Astrocyte (in vitro differentiated cells and primary cell): ENCODE measurements around the gene WNK4. TPM values are rescaled to one million over a fixed set of nuclear protein-coding genes. Genes with fewer than 3 reads are reported as not detected.
A peak's percentile ranks its signal among the peaks of the same experiment; 100 is the strongest.

Experiments
- DNase-seq: peaks from one replicate; pipeline ENCODE4 v3.0.0-alpha.2; 2010; ENCODE audit warnings: low read depth
- FAIRE-seq: peaks from 2 replicates; lab custom pipeline; 2011; peaks lifted over from hg19 to GRCh38; lab: Jason Lieb, UNC
- H2AFZ ChIP-seq: 2 replicates; pipeline ENCODE4 v1.6.0; 2012; ENCODE audit warnings: low read depth, low read length, inconsistent platforms
- H3K27ac ChIP-seq: 2 replicates; pipeline ENCODE4 v1.5.1; 2011; ENCODE audit warnings: low read depth, low read length, inconsistent platforms
- H3K27me3 ChIP-seq: 2 replicates; pipeline ENCODE4 v1.6.0; 2011; ENCODE audit warnings: low read length, inconsistent platforms; ENCODE audit not compliant: insufficient read depth
- H3K36me3 ChIP-seq: 2 replicates; pipeline ENCODE4 v1.5.1; 2011; ENCODE audit warnings: low read length, inconsistent platforms; ENCODE audit not compliant: insufficient read depth
- H3K4me1 ChIP-seq: 2 replicates; pipeline ENCODE4 v1.5.1; 2011; ENCODE audit warnings: low read length, inconsistent platforms; ENCODE audit not compliant: insufficient read depth
- H3K4me2 ChIP-seq: 2 replicates; pipeline ENCODE4 v1.6.0; 2012; ENCODE audit warnings: low read length, inconsistent platforms
- H3K4me3 ChIP-seq: 2 replicates; pipeline ENCODE4 v1.5.1; 2011; ENCODE audit warnings: low read depth, mild to moderate bottlenecking, low read length, inconsistent platforms; ENCODE audit not compliant: insufficient read depth
- H3K79me2 ChIP-seq: 2 replicates; pipeline ENCODE4 v1.6.0; 2012; ENCODE audit warnings: mild to moderate bottlenecking, low read length, inconsistent platforms; ENCODE audit not compliant: insufficient read depth
- H3K9ac ChIP-seq: 2 replicates; pipeline ENCODE4 v1.6.0; 2012; ENCODE audit warnings: mild to moderate bottlenecking, low read length, inconsistent platforms
- H3K9me3 ChIP-seq: 2 replicates; pipeline ENCODE4 v1.5.1; 2012; ENCODE audit warnings: low read depth, mild to moderate bottlenecking, low read length, inconsistent platforms; ENCODE audit not compliant: insufficient read depth
- H4K20me1 ChIP-seq: 2 replicates; pipeline ENCODE4 v1.6.0; 2012; ENCODE audit warnings: low read length, inconsistent platforms; ENCODE audit not compliant: insufficient read depth
- H3K27ac Mint-ChIP-seq: one replicate; pipeline ENCODE4 v1.8.0; 2021; ENCODE audit warnings: mild to moderate bottlenecking, mixed read lengths; ENCODE audit not compliant: unreplicated experiment
- H3K27me3 Mint-ChIP-seq: one replicate; pipeline ENCODE4 v1.8.0; 2021; ENCODE audit warnings: low read depth, mixed read lengths; ENCODE audit not compliant: unreplicated experiment
- H3K36me3 Mint-ChIP-seq: one replicate; pipeline ENCODE4 v1.8.0; 2021; ENCODE audit warnings: low read depth, mixed read lengths; ENCODE audit not compliant: unreplicated experiment
- H3K4me1 Mint-ChIP-seq: one replicate; pipeline ENCODE4 v1.8.0; 2021; ENCODE audit warnings: low read depth, mixed read lengths; ENCODE audit not compliant: unreplicated experiment
- H3K4me3 Mint-ChIP-seq: one replicate; pipeline ENCODE4 v1.8.0; 2021; ENCODE audit warnings: mild to moderate bottlenecking, moderate library complexity, mixed read lengths; ENCODE audit not compliant: unreplicated experiment
- H3K9me3 Mint-ChIP-seq: one replicate; pipeline ENCODE4 v1.8.0; 2021; ENCODE audit warnings: mild to moderate bottlenecking, mixed read lengths; ENCODE audit not compliant: unreplicated experiment
- CTCF ChIP-seq: IDR thresholded peaks from 2 replicates; pipeline ENCODE4 v1.5.1; 2011; ENCODE audit warnings: low read depth, mild to moderate bottlenecking, inconsistent platforms, low read length, moderate library complexity; ENCODE audit not compliant: insufficient read depth
- EZH2 ChIP-seq: IDR thresholded peaks from 2 replicates; pipeline ENCODE4 v1.6.1; 2012; ENCODE audit warnings: mild to moderate bottlenecking, low read length, inconsistent platforms; ENCODE audit not compliant: insufficient read depth
- total RNA-seq: library from RNA; stranded (reverse); gene quantifications from 2 replicates; pipeline ENCODE4 v1.2.1, GENCODE V29; 2021

WNK4 gene
- total RNA-seq, 1 donor from 2014 or later = 34.8 TPM

- H3K4me1 ChIP-seq = peaks cover 23% of the 10 kb centered on the region
- peak within 1 kb of the TSS; percentile 91 for H3K9ac ChIP-seq
- H3K36me3 ChIP-seq = peaks cover 3% of the 10 kb centered on the region
- Mint-ChIP-seq H3K9me3 (no peaks in the 10 kb centered on the region), H3K36me3 (peaks cover 13% of the 10 kb centered on the region), H3K4me3 (peak within 1 kb of the TSS; percentile 94), H3K27ac (peak within 1 kb of the TSS; percentile 84), H3K27me3 (no peaks in the 10 kb centered on the region), H3K4me1 (peaks cover 10% of the 10 kb centered on the region)
- H3K27ac ChIP-seq = peak within 1 kb of the TSS; percentile 65
- TF ChIP-seq EZH2 = no peak
- no peak for TF ChIP-seq CTCF
- no peaks in the 10 kb centered on the region for H4K20me1 ChIP-seq
- H3K79me2 ChIP-seq = peaks cover 14% of the 10 kb centered on the region
- H3K27me3 ChIP-seq = peaks cover 3% of the 10 kb centered on the region
- H3K9me3 ChIP-seq = no peaks in the 10 kb centered on the region
- FAIRE-seq (no peak), DNase-seq (peak; percentile 67)
- H2AFZ ChIP-seq = peak within 1 kb of the TSS; percentile 95
- peak within 1 kb of the TSS; percentile 97 for H3K4me3 ChIP-seq
- peak within 1 kb of the TSS; percentile 89 for H3K4me2 ChIP-seq
Measured at GRCh38 chr17:42798383-42799380, 18.3 kb downstream of the WNK4 start, which contains the start of the genes CNTD1 and COA3. Gene CNTD1 (plus strand): TSS chr17:42798861. CDS start chr17:42799068, 207 bp downstream. Gene COA3 (minus strand): TSS chr17:42798704. CDS start chr17:42798681, 23 bp downstream.

- Histone ChIP-seq H3K4me3 (no peak overlapping the region), H4K20me1 (no peaks in the 10 kb centered on the region), H3K9me3 (no peaks in the 10 kb centered on the region), H3K27ac (no peak overlapping the region), H3K4me2 (peak overlapping the region; percentile 49), H3K4me1 (peaks cover 16% of the 10 kb centered on the region), H2AFZ (no peak overlapping the region), H3K36me3 (no peaks in the 10 kb centered on the region), H3K9ac (no peak overlapping the region), H3K27me3 (peaks cover 3% of the 10 kb centered on the region), H3K79me2 (peaks cover 2% of the 10 kb centered on the region)
- H3K9me3 Mint-ChIP-seq = no peaks in the 10 kb centered on the region
- TF ChIP-seq CTCF (no peak), EZH2 (no peak)
- H3K4me1 Mint-ChIP-seq = peaks cover 3% of the 10 kb centered on the region
- H3K36me3 Mint-ChIP-seq = peaks cover 9% of the 10 kb centered on the region
- H3K4me3 Mint-ChIP-seq = no peak overlapping the region
- H3K27me3 Mint-ChIP-seq = no peaks in the 10 kb centered on the region
- no peak overlapping the region for H3K27ac Mint-ChIP-seq
- DNase-seq (peak; percentile 27), FAIRE-seq (no peak)
Measured at GRCh38 chr17:42803074-42803883, 22.9 kb downstream of the WNK4 start.
